ENCODE measurements around the gene TIGD4. TPM values are rescaled to one million over a fixed set of nuclear protein-coding genes. Genes with fewer than 3 reads are reported as not detected.

The TIGD4 gene
- total and polyA plus RNA-seq, 2 experiments from 2014 or later = 1.6 to 1.7 TPM

GRCh38 chr4:152780267-152780778 lies 793 bp upstream of the TIGD4 start:
- no peaks in the 10 kb centered on the region for H3K9me3 Mint-ChIP-seq
- peaks cover 3% of the 10 kb centered on the region; the same call in 1 of the 3 replicates for H3K36me3 Mint-ChIP-seq (ENCODE audit: low read depth)
- Histone ChIP-seq H3K4me1 (ENCODE audit: insufficient read depth) (peaks cover 13% of the 10 kb centered on the region; the same call in 1 of the 2 replicates), H3K79me2 (replicated peaks; ENCODE audit: insufficient read depth) (peaks cover 60% of the 10 kb centered on the region), H3K27me3 (ENCODE audit: insufficient read depth) (no peaks in the 10 kb centered on the region), H3K9me2 (ENCODE audit: insufficient read depth) (no peaks in the 10 kb centered on the region), H3F3A (replicated peaks; ENCODE audit: low read depth) (peaks cover 5% of the 10 kb centered on the region; the same call in 1 of the 2 replicates), H3K4me2 (peak overlapping the region; percentile 84), H2AFZ (peak overlapping the region; percentile 61; the same call in 1 of the 2 replicates), H3K36me3 (ENCODE audit: insufficient read depth) (no peaks in the 10 kb centered on the region), H3K27ac (ENCODE audit: low read depth) (peak overlapping the region; percentile 93), H3K4me3 (peak overlapping the region; percentile 86), H4K20me1 (replicated peaks; ENCODE audit: insufficient read depth) (peaks cover 4% of the 10 kb centered on the region; the same call in 1 of the 2 replicates)
- peak overlapping the region; percentile 99 for H3K4me3 Mint-ChIP-seq
- peak; percentile 5 for ATAC-seq
- peaks cover 8% of the 10 kb centered on the region for H3K27me3 Mint-ChIP-seq (ENCODE audit: insufficient read depth, low read depth, poor library complexity)
- TF ChIP-seq ZNF462 (CRISPR knock-in tag; IDR thresholded peaks at IDR 0.05) = no peak
- TF ChIP-seq EZH2phosphoT487 (IDR thresholded peaks at IDR 0.05; ENCODE audit: unreplicated experiment) = no peak
- no peak for TF ChIP-seq ZNF114 (CRISPR knock-in tag; IDR thresholded peaks at IDR 0.05)
- no peak for TF ChIP-seq NANOG (IDR thresholded peaks at IDR 0.05; ENCODE audit: borderline replicate concordance)
- no peak for TF ChIP-seq EZH2 (IDR thresholded peaks at IDR 0.05; ENCODE audit: low read depth, unreplicated experiment)
- TF ChIP-seq CREB1 (CRISPR knock-in tag; IDR thresholded peaks at IDR 0.05; ENCODE audit: low read depth) = no peak
- no peak for TF ChIP-seq JUNB (IDR thresholded peaks at IDR 0.05; ENCODE audit: unreplicated experiment)
- no peak for TF ChIP-seq ZNF331 (CRISPR knock-in tag; IDR thresholded peaks at IDR 0.05; ENCODE audit: low read depth)
- peak; percentile 37 for DNase-seq (ENCODE audit: low spot score)
- peaks cover 23% of the 10 kb centered on the region for H3K4me1 Mint-ChIP-seq
- peak overlapping the region; percentile 98 for H3K27ac Mint-ChIP-seq

Measured in GM23338 (cell line).